H9 (cell line): ENCODE measurements around the gene PLEKHA7. TPM values are rescaled to one million over a fixed set of nuclear protein-coding genes. Genes with fewer than 3 reads are reported as not detected.

Experiments used
- DNase-seq: peaks from one replicate; pipeline ENCODE4 v3.0.0-alpha.2; 2017
- H2AFZ ChIP-seq: one replicate; pipeline ENCODE4 v1.6.1; 2013; ENCODE audit warnings: mild to moderate bottlenecking, low read length, control low read depth, moderate library complexity
- H2AK5ac ChIP-seq: 2 replicates; pipeline ENCODE4 v1.6.1; 2013; ENCODE audit warnings: low read length, control low read depth, mixed read lengths; ENCODE audit not compliant: insufficient read length
- H2BK120ac ChIP-seq: one replicate; pipeline ENCODE4 v1.6.1; 2013; ENCODE audit warnings: low read depth, mild to moderate bottlenecking, low read length, control low read depth, inconsistent platforms; ENCODE audit not compliant: poor library complexity, severe bottlenecking
- H2BK12ac ChIP-seq: 2 replicates; pipeline ENCODE4 v1.6.1; 2013; ENCODE audit warnings: low read length, control low read depth, mixed read lengths, low read depth; ENCODE audit not compliant: insufficient read length
- H2BK15ac ChIP-seq: 2 replicates; pipeline ENCODE4 v1.6.1; 2013; ENCODE audit warnings: low read depth, low read length, control low read depth
- H2BK20ac ChIP-seq: one replicate; pipeline ENCODE4 v1.6.1; 2013; ENCODE audit warnings: low read depth, mild to moderate bottlenecking, low read length, control low read depth, inconsistent platforms; ENCODE audit not compliant: poor library complexity, severe bottlenecking
- H2BK5ac ChIP-seq: 2 replicates; pipeline ENCODE4 v1.6.1; 2013; ENCODE audit warnings: low read length, control low read depth, mixed read lengths; ENCODE audit not compliant: insufficient read length
- H3K14ac ChIP-seq: 2 replicates; pipeline ENCODE4 v1.6.1; 2013; ENCODE audit warnings: low read length, control low read depth; ENCODE audit not compliant: insufficient read depth
- H3K18ac ChIP-seq: 2 replicates; pipeline ENCODE4 v1.6.1; 2013; ENCODE audit warnings: low read depth, mild to moderate bottlenecking, mixed read lengths, low read length, control low read depth; ENCODE audit not compliant: insufficient read length
- H3K23ac ChIP-seq: 2 replicates; pipeline ENCODE4 v1.6.1; 2013; ENCODE audit warnings: low read length, control low read depth, mixed read lengths, low read depth; ENCODE audit not compliant: insufficient read length
- H3K23me2 ChIP-seq: 2 replicates; pipeline ENCODE4 v1.6.1; 2013; ENCODE audit warnings: low read depth, mild to moderate bottlenecking, mixed read lengths, low read length, control low read depth; ENCODE audit not compliant: insufficient read length, poor library complexity, severe bottlenecking
- H3K27ac ChIP-seq: 2 replicates; pipeline ENCODE4 v1.5.1; 2013; ENCODE audit warnings: low read length, control low read depth, mixed read lengths, low read depth; ENCODE audit not compliant: insufficient read length
- H3K27me3 ChIP-seq: 2 replicates; pipeline ENCODE4 v1.6.1; 2013; ENCODE audit warnings: low read length, control low read depth, inconsistent platforms; ENCODE audit not compliant: insufficient read depth
- H3K4ac ChIP-seq: 2 replicates; pipeline ENCODE4 v1.6.1; 2013; ENCODE audit warnings: low read depth, mild to moderate bottlenecking, control low read depth, inconsistent platforms, low read length, moderate library complexity
- H3K4me1 ChIP-seq: 2 replicates; pipeline ENCODE4 v1.6.1; 2013; ENCODE audit warnings: low read length, control low read depth, inconsistent platforms; ENCODE audit not compliant: insufficient read depth
- H3K4me2 ChIP-seq: 2 replicates; pipeline ENCODE4 v1.6.1; 2013; ENCODE audit warnings: low read length, control low read depth, mixed read lengths; ENCODE audit not compliant: insufficient read length, insufficient read depth
- H3K56ac ChIP-seq: 2 replicates; pipeline ENCODE4 v1.6.1; 2013; ENCODE audit warnings: low read depth, mild to moderate bottlenecking, mixed read lengths, low read length, control low read depth; ENCODE audit not compliant: insufficient read length
- H3K79me1 ChIP-seq: 2 replicates; pipeline ENCODE4 v1.6.1; 2013; ENCODE audit warnings: low read depth, mild to moderate bottlenecking, moderate library complexity, low read length, control low read depth, inconsistent platforms; ENCODE audit not compliant: insufficient read depth, poor library complexity, severe bottlenecking
- H3K79me2 ChIP-seq: 2 replicates; pipeline ENCODE4 v1.6.1; 2013; ENCODE audit warnings: low read length, control low read depth, inconsistent platforms; ENCODE audit not compliant: insufficient read depth
- H3K9ac ChIP-seq: 2 replicates; pipeline ENCODE4 v1.6.1; 2013; ENCODE audit warnings: low read length, control low read depth, mixed read lengths; ENCODE audit not compliant: insufficient read length; ENCODE audit errors: extremely low read depth
- H3K9me3 ChIP-seq: one replicate; pipeline ENCODE4 v1.6.1; 2013; ENCODE audit warnings: low read depth, low read length, inconsistent platforms; ENCODE audit not compliant: control insufficient read depth
- H3T11ph ChIP-seq: one replicate; pipeline ENCODE4 v1.6.1; 2013; ENCODE audit warnings: mild to moderate bottlenecking, low read length, control low read depth, inconsistent platforms
- H4K20me1 ChIP-seq: one replicate; pipeline ENCODE4 v1.6.1; 2013; ENCODE audit not compliant: control insufficient read depth, insufficient read length, insufficient read depth
- H4K5ac ChIP-seq: 2 replicates; pipeline ENCODE4 v1.6.1; 2013; ENCODE audit warnings: low read depth, mild to moderate bottlenecking, mixed read lengths, low read length, control low read depth; ENCODE audit not compliant: insufficient read length
- H4K8ac ChIP-seq: replicated peaks from 2 replicates; pipeline ENCODE4 v1.6.1; 2013; ENCODE audit warnings: low read length, control low read depth, mixed read lengths, low read depth; ENCODE audit not compliant: insufficient read length
- H4K91ac ChIP-seq: 2 replicates; pipeline ENCODE4 v1.6.1; 2013; ENCODE audit warnings: low read depth, mild to moderate bottlenecking, moderate library complexity, mixed read lengths, low read length, control low read depth; ENCODE audit not compliant: insufficient read length
- H3K27ac Mint-ChIP-seq, 3 experiments: 2 replicates in 2 of 3; 3 replicates in 1 of 3; pipeline ENCODE4 v1.8.0; 2020 to 2021; ENCODE audit warnings: mixed read lengths in 3 of 3, mild to moderate bottlenecking in 1 of 3, moderate library complexity in 1 of 3
- H3K27me3 Mint-ChIP-seq: 2 replicates; pipeline ENCODE4 v1.8.0; 2021; ENCODE audit warnings: low read depth, mild to moderate bottlenecking, moderate library complexity, mixed read lengths
- H3K36me3 Mint-ChIP-seq, 3 experiments: 2 replicates in 2 of 3; 3 replicates in 1 of 3; pipeline ENCODE4 v1.8.0; 2020 to 2021; ENCODE audit warnings: low read depth in 3 of 3, mixed read lengths in 3 of 3; ENCODE audit not compliant: insufficient read depth in 1 of 3
- H3K4me1 Mint-ChIP-seq, 2 experiments: 2 replicates each; pipeline ENCODE4 v1.8.0; 2020; ENCODE audit warnings: mixed read lengths in 2 of 2
- H3K4me3 Mint-ChIP-seq, 2 experiments: 2 replicates in 1 of 2; 3 replicates in 1 of 2; pipeline ENCODE4 v1.8.0; 2020 to 2021; ENCODE audit warnings: mild to moderate bottlenecking in 2 of 2, mixed read lengths in 2 of 2, moderate library complexity in 1 of 2
- H3K9me3 Mint-ChIP-seq, 2 experiments: 2 replicates in 1 of 2; 3 replicates in 1 of 2; pipeline ENCODE4 v1.8.0; 2020; ENCODE audit warnings: mild to moderate bottlenecking in 2 of 2, mixed read lengths in 2 of 2, moderate library complexity in 1 of 2
- CTCF ChIP-seq: fragments of 200-600 bp; sonication (generic); conservative IDR thresholded peaks from 3 replicates; pipeline ENCODE4 v1.8.0; 2021; ENCODE audit warnings: antibody characterized with exemption, mild to moderate bottlenecking
- WGBS: extraction: QIAGEN DNeasy Blood & Tissue Kit; methylation state at CpG from one replicate; pipeline ENCODE4 v1.1.7; 2013; ENCODE audit warnings: missing lambda C conversion rate, low lambda C conversion rate, mixed read lengths; ENCODE audit not compliant: insufficient read length; ENCODE audit errors: extremely low coverage; 5-methylcytosine and 5-hydroxymethylcytosine counted together
- total RNA-seq: library from RNA; stranded (reverse); gene quantifications from 2 replicates; pipeline ENCODE4 v1.2.1, GENCODE V29; 2021

The PLEKHA7 gene
- total RNA-seq, 1 experiment from 2014 or later, result 21.0 TPM

GRCh38 chr11:16911186-16911585 lies 103.0 kb downstream of the PLEKHA7 start:
- Mint-ChIP-seq H3K36me3 (peaks cover 0 to 1% (median under 1%) of the 10 kb centered on the region in 3 experiments; a peak in 2 of 7 replicates), H3K4me1 (peaks cover 24 to 28% of the 10 kb centered on the region in 2 experiments), H3K9me3 (peaks cover 0 to under 1% of the 10 kb centered on the region in 2 experiments; a peak in 1 of 5 replicates), H3K27me3 (no peaks in the 10 kb centered on the region), H3K27ac (peak overlapping the region in 1 of 3 experiments; percentile 19; a peak in 1 of 7 replicates), H3K4me3 (no peak overlapping the region)
- no peak overlapping the region for H3K4ac ChIP-seq
- H2BK15ac ChIP-seq, result no peak overlapping the region
- no peak overlapping the region for H2AK5ac ChIP-seq
- no peak overlapping the region for H2AFZ ChIP-seq
- H2BK12ac ChIP-seq, result no peak overlapping the region
- no peaks in the 10 kb centered on the region for H3K23me2 ChIP-seq
- peaks cover 2% of the 10 kb centered on the region; the same call in 1 of the 2 replicates for H3K79me2 ChIP-seq
- no peak overlapping the region for H2BK20ac ChIP-seq
- no peak overlapping the region for H3K18ac ChIP-seq
- TF ChIP-seq CTCF, result no peak
- no peak overlapping the region for H4K5ac ChIP-seq
- H3T11ph ChIP-seq, result no peak overlapping the region
- peaks cover 4% of the 10 kb centered on the region for H3K4me1 ChIP-seq
- no peak overlapping the region for H4K8ac ChIP-seq
- no peaks in the 10 kb centered on the region for H3K27me3 ChIP-seq
- no peak overlapping the region for H3K9ac ChIP-seq
- H3K56ac ChIP-seq, result no peak overlapping the region
- H3K23ac ChIP-seq, result no peak overlapping the region
- no peak overlapping the region for H2BK120ac ChIP-seq
- no CpG with 5 or more reads among the region's 4 CpGs for WGBS
- no peaks in the 10 kb centered on the region for H3K9me3 ChIP-seq
- H3K4me2 ChIP-seq, result no peak overlapping the region
- no peaks in the 10 kb centered on the region for H4K20me1 ChIP-seq
- DNase-seq, result no peak
- no peak overlapping the region for H2BK5ac ChIP-seq
- no peak overlapping the region for H4K91ac ChIP-seq
- no peaks in the 10 kb centered on the region for H3K79me1 ChIP-seq
- no peak overlapping the region for H3K27ac ChIP-seq
- no peak overlapping the region for H3K14ac ChIP-seq
